Karpas-422 (cell line): ENCODE data around the gene MBP. TPM values are rescaled to one million over a fixed set of nuclear protein-coding genes. Genes with fewer than 3 reads are reported as not detected.

Experiments used
- DNase-seq: peaks from one replicate; pipeline ENCODE4 v3.0.0-alpha.2; 2015
- H2AFZ ChIP-seq: fragments of 200-600 bp; sonication (generic); 2 replicates; pipeline ENCODE4 v1.6.1; 2014; ENCODE audit warnings: antibody characterized with exemption, low read length, mixed read lengths
- H3K27ac ChIP-seq: fragments of 200-600 bp; sonication (generic); 2 replicates; pipeline ENCODE4 v1.5.1; 2014; ENCODE audit warnings: mild to moderate bottlenecking, low read length, moderate library complexity
- H3K27me3 ChIP-seq: fragments of 200-600 bp; sonication (generic); 2 replicates; pipeline ENCODE4 v1.6.1; 2014; ENCODE audit warnings: low read length, mixed read lengths
- H3K36me3 ChIP-seq: fragments of 200-600 bp; sonication (generic); 2 replicates; pipeline ENCODE4 v1.6.1; 2014; ENCODE audit warnings: low read length, mixed read lengths; ENCODE audit not compliant: insufficient read depth
- H3K4me1 ChIP-seq: fragments of 200-600 bp; sonication (generic); 2 replicates; pipeline ENCODE4 v1.6.1; 2014; ENCODE audit warnings: mild to moderate bottlenecking, low read length, mixed read lengths
- H3K4me2 ChIP-seq: fragments of 200-600 bp; sonication (generic); 2 replicates; pipeline ENCODE4 v1.6.1; 2014; ENCODE audit warnings: low read length, low read depth, mild to moderate bottlenecking; ENCODE audit not compliant: poor library complexity, severe bottlenecking
- H3K4me3 ChIP-seq: fragments of 200-600 bp; sonication (generic); 2 replicates; pipeline ENCODE4 v1.5.1; 2014; ENCODE audit warnings: mild to moderate bottlenecking, antibody characterized with exemption, low read length, mixed read lengths
- H3K79me2 ChIP-seq: fragments of 200-600 bp; sonication (generic); 2 replicates; pipeline ENCODE4 v1.6.1; 2014; ENCODE audit warnings: mild to moderate bottlenecking, low read length, mixed read lengths
- H3K9ac ChIP-seq: fragments of 200-600 bp; sonication (generic); 2 replicates; pipeline ENCODE4 v1.6.0; 2014; ENCODE audit warnings: low read length
- H3K9me2 ChIP-seq: fragments of 200-600 bp; sonication (generic), shearing (Covaris generic); replicated peaks from 2 replicates; pipeline ENCODE4 v1.6.0; 2014; ENCODE audit warnings: mild to moderate bottlenecking, low read length, moderate library complexity; ENCODE audit not compliant: insufficient read depth
- H3K9me3 ChIP-seq: fragments of 300-700, 200-600 bp; sonication (generic); 2 replicates; pipeline ENCODE4 v1.6.1; 2014; ENCODE audit warnings: low read length, mixed read lengths
- H4K20me1 ChIP-seq: fragments of 200-600 bp; sonication (generic); 2 replicates; pipeline ENCODE4 v1.6.1; 2014; ENCODE audit warnings: mild to moderate bottlenecking, antibody characterized with exemption, low read length, low read depth; ENCODE audit not compliant: insufficient read depth
- total RNA-seq: library from RNA; depleted of rRNA; stranded (reverse); fragments of >200 nt; shearing (Covaris generic); gene quantifications from 2 replicates; pipeline ENCODE4 v1.2.3, GENCODE V29; 2014; ENCODE audit warnings: low replicate concordance

The MBP gene
- total RNA-seq, 1 experiment from 2014 or later: 67.8 TPM

DNA sequence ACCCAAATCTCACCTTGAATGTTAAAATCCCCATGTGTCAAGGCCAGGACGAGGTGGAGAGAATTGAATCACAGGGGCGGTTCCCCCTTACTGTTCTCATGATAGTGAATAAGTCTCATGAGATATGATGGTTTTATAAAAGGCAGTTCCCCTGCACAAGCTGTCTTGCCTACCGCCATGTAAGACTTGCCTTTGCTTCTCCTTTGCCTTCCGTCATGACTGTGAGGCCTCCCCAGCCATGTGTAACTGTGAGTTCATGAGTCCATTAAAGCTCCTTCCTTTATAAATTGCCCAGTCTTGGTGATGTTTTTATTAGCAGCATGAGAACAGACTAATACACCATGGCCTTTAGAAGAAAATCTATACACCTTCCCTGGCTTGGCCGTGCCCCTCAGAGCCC, 7.4 kb upstream of the MBP start:
- Histone ChIP-seq H3K27me3 (no peaks in the 10 kb centered on the region; the same call in 1 of the 2 replicates), H3K4me1 (peaks cover 30% of the 10 kb centered on the region), H3K4me3 (no peak overlapping the region), H3K9ac (no peak overlapping the region), H3K9me2 (no peaks in the 10 kb centered on the region), H3K36me3 (no peaks in the 10 kb centered on the region), H3K27ac (no peak overlapping the region), H4K20me1 (no peaks in the 10 kb centered on the region), H3K79me2 (no peaks in the 10 kb centered on the region), H3K4me2 (no peak overlapping the region), H2AFZ (no peak overlapping the region), H3K9me3 (peaks cover 16% of the 10 kb centered on the region; the same call in 1 of the 2 replicates)
- no peak for DNase-seq

DNA sequence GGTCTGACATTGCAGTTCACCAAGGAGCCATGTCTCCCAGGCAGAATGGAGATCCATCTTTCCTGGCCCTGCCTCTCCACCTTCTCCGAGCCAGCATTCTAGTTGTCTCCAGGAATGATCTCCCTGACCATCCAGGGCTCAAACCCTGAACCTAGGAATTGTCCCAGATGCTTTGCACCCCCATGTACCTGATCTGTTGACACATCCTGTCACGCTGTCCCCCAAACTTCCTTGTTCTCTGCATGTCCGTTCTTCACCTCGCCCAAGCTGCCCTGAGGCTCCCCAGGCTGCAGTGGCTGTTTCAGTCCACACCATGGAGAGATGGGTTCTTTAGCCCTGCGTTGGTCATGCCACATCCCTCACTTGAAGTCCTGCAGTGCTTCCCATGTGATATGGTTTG, 7.0 kb upstream of the MBP start:
- H3K9me3 ChIP-seq: peaks cover 15% of the 10 kb centered on the region; the same call in 1 of the 2 replicates
- H4K20me1 ChIP-seq: no peaks in the 10 kb centered on the region

DNA sequence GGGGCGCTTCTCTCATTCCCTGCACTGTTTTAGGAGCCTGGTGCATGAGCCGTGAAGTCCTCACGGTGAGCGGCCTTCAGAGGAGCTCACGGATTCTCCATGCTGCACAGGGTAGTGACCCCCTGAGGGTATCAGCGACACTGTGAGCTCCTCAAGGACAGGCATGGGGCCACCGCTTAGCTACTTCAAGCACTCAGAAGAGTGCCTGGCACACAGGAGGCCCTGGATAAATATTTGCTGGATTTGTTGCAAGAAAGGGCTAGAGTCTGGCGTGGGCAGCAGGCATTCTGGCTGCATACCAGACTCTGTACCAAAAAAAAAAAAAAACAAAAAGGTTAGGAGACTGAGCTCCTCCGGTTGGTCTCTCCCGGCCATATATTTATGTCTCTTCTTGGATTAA, 5.7 kb upstream of the MBP start:
- H3K4me1 ChIP-seq: peaks cover 41% of the 10 kb centered on the region
- no peaks in the 10 kb centered on the region for H4K20me1 ChIP-seq
- H3K9ac ChIP-seq: no peak overlapping the region
- H3K27me3 ChIP-seq: no peaks in the 10 kb centered on the region
- H3K9me2 ChIP-seq: no peaks in the 10 kb centered on the region
- no peak overlapping the region for H3K4me3 ChIP-seq
- no peaks in the 10 kb centered on the region for H3K79me2 ChIP-seq
- no peak for DNase-seq
- no peak overlapping the region for H3K4me2 ChIP-seq
- no peak overlapping the region for H2AFZ ChIP-seq
- H3K27ac ChIP-seq: no peak overlapping the region
- no peaks in the 10 kb centered on the region for H3K36me3 ChIP-seq
- H3K9me3 ChIP-seq: peaks cover 3% of the 10 kb centered on the region; the same call in 1 of the 2 replicates

More for the DNA sequence above, 7.0 kb upstream of the MBP start:
- Histone ChIP-seq H3K4me3 (no peak overlapping the region), H3K36me3 (no peaks in the 10 kb centered on the region), H3K27ac (no peak overlapping the region), H3K9ac (no peak overlapping the region), H2AFZ (no peak overlapping the region), H3K4me1 (peaks cover 30% of the 10 kb centered on the region), H3K9me2 (no peaks in the 10 kb centered on the region), H3K4me2 (no peak overlapping the region), H3K79me2 (no peaks in the 10 kb centered on the region), H3K27me3 (no peaks in the 10 kb centered on the region; the same call in 1 of the 2 replicates)
- no peak for DNase-seq

DNA sequence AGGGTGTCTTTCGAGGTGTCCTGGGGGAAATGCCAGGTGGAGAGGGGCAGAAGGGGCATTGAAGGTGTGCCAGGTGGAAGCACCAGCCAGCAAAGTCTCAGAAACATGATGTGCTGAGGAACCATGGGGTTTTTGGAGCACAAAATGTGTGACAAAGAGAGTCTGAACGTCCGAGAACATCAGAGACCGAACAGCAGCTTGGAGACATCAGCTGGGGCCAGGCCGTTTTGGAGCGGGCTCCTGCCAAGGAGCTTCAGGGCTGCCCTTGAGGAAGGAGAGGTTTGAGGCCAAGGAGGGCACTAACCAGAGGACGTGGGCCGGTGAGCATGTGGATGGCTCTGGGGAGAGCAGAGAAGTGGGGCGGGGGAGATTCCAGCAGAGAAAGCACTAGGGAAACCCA, 5.3 kb upstream of the MBP start:
- H3K9me3 ChIP-seq: no peaks in the 10 kb centered on the region; the same call in 1 of the 2 replicates

DNA sequence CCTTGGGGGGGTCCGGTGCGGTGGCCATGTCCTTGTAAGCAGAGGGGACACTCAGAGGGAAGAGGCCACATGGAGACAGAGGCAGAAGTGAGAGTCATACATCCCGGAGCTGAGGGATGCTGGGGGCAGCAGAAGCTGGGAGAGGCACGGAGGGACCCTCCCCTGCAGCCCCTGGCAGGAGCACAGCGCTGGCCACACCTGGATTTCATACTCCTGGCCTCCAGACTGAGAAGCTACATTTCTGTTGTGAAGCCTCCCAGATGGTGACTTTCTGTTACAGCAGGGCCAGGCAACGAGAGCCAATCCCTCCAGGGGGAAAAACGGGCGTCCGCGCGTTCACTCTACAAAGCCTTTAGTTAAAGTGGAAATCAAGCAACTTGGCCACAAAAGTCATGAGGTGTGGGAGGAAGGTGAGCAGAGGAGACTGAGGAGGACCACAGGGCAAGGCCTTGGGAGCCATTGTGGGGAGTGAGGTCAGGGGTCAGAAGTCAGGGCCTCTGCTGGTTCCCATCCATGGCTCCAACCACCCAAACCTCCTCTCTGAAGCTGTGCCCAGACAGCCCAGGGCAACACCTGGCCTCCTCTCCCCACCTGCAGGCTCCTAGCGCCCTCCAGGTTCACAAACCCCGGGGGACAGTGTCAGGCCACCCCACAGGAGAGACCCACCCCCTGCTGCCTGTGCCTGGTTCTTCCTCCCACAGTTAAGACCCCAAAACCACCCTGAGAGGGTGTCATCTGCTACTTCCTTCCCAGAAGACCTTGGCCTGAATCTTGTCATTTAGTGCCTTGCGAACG, 4.5 kb upstream of the MBP start:
- Histone ChIP-seq H3K4me1 (peaks cover 47% of the 10 kb centered on the region), H3K27ac (no peak overlapping the region), H3K9ac (no peak overlapping the region), H3K4me3 (no peak overlapping the region), H3K9me2 (no peaks in the 10 kb centered on the region), H3K36me3 (no peaks in the 10 kb centered on the region), H3K27me3 (no peaks in the 10 kb centered on the region), H3K9me3 (no peaks in the 10 kb centered on the region), H3K4me2 (no peak overlapping the region), H2AFZ (no peak overlapping the region), H4K20me1 (no peaks in the 10 kb centered on the region), H3K79me2 (no peaks in the 10 kb centered on the region)
- DNase-seq: no peak

More for the DNA sequence above, 5.3 kb upstream of the MBP start:
- Histone ChIP-seq H3K4me1 (peaks cover 45% of the 10 kb centered on the region), H2AFZ (no peak overlapping the region), H4K20me1 (no peaks in the 10 kb centered on the region), H3K9ac (no peak overlapping the region), H3K4me2 (no peak overlapping the region), H3K79me2 (no peaks in the 10 kb centered on the region), H3K27ac (no peak overlapping the region), H3K27me3 (no peaks in the 10 kb centered on the region), H3K9me2 (no peaks in the 10 kb centered on the region), H3K4me3 (no peak overlapping the region), H3K36me3 (no peaks in the 10 kb centered on the region)
- no peak for DNase-seq

DNA sequence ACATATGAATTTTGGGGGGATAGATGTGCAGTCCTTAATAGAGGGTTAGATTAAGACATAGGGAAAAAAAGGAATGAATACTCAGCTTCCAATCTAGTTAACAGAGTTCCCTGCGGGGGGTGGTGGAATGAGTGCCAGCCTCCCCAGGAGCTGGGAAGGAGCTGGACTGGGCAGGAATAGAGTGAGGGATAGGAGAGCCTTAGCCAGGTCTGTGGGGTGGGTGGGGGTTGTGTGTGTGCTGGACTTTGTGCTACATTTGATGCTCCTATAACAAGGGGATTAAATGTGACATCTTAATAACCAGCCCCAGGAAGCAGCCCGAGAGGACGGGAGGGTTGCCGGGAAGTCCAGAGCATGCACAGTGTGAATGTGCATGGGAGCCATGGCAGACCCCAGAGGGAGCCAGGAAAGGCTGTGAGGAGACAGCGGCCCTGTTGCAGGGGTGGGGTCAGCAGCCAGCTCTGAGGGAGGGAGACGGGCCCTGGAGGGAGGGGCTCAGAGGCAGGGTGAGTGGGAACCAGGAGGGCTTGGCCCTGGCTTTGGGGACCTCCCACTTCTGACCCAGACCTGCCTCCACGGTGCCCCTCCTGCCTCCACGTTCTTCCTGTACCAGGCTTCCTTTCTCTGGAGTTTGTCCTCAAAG, 3.6 kb upstream of the MBP start:
- Histone ChIP-seq H3K9ac (no peak overlapping the region), H3K4me3 (no peak overlapping the region), H3K9me2 (no peaks in the 10 kb centered on the region), H4K20me1 (no peaks in the 10 kb centered on the region), H3K79me2 (peaks cover 7% of the 10 kb centered on the region), H2AFZ (no peak overlapping the region), H3K4me1 (peaks cover 49% of the 10 kb centered on the region), H3K27me3 (no peaks in the 10 kb centered on the region), H3K27ac (no peak overlapping the region), H3K9me3 (no peaks in the 10 kb centered on the region), H3K4me2 (no peak overlapping the region), H3K36me3 (no peaks in the 10 kb centered on the region)
- no peak for DNase-seq

DNA sequence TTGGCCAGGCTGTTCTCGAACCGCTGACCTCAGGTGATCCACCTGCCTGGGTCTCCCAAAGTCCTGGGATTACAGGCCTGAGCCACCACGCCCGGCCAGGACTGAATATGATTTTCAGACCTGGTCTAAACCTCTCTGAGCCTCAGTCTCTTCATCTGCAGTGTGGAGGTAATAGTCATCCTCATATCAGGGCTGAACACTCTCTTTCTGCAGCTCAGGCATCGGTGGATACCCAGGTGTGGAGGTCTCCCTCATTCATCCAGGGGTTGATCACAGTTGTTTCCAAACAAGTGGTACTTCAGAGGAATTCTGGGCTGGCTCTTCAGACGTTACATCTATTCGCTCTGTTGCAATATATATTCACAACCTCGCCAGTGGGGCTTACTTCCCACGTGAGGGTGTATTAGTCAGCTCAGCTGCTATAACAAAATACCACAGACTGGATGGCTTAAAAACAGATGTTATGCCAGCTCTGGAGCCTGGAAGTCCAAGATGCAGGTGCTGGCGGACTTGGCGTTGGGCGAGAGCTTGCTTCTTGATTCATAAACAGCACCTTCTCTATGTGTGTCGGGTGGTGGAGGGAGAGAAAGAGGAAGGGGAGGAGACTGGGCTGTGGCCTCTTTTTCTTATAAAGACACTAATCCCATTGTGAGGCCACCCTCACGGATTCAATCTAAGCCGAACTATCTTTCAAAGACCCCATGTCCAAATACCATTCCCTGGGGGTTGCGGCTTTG, 2.9 kb upstream of the MBP start:
- no peaks in the 10 kb centered on the region for H3K27me3 ChIP-seq
- H3K9me3 ChIP-seq: no peaks in the 10 kb centered on the region
- no peak overlapping the region for H2AFZ ChIP-seq
- H3K36me3 ChIP-seq: no peaks in the 10 kb centered on the region
- DNase-seq: no peak
- H3K4me1 ChIP-seq: peaks cover 48% of the 10 kb centered on the region
- H3K79me2 ChIP-seq: peaks cover 14% of the 10 kb centered on the region
- no peak overlapping the region for H3K9ac ChIP-seq
- no peak overlapping the region for H3K4me2 ChIP-seq
- H4K20me1 ChIP-seq: no peaks in the 10 kb centered on the region
- H3K9me2 ChIP-seq: no peaks in the 10 kb centered on the region
- no peak overlapping the region for H3K27ac ChIP-seq
- H3K4me3 ChIP-seq: no peak overlapping the region

DNA sequence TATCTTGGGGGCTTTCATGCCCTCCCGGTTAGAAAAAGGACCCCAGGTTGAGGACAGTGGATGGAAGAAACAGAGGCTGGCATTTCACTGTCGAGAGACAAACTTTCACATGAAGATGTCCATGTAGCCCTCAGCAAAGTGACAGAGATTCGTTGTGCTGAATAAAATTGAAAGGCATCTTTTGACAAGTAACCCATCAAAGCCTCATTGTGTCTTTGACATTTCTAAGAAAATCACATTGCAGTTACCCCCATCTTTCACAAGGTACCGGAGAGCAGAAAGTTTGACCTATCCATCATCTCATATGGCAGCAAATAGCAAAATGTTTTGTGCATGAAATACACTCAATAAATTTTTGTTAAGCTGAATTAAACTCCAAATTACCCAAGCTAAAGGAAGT, 2.0 kb upstream of the MBP start:
- no peaks in the 10 kb centered on the region for H3K9me2 ChIP-seq
- peaks cover 22% of the 10 kb centered on the region for H3K79me2 ChIP-seq
- no peak for DNase-seq
- no peaks in the 10 kb centered on the region for H3K27me3 ChIP-seq
- no peak overlapping the region for H3K9ac ChIP-seq
- H3K9me3 ChIP-seq: no peaks in the 10 kb centered on the region
- H3K36me3 ChIP-seq: no peaks in the 10 kb centered on the region
- no peaks in the 10 kb centered on the region for H4K20me1 ChIP-seq
- H2AFZ ChIP-seq: no peak overlapping the region
- no peak overlapping the region for H3K4me3 ChIP-seq
- H3K4me1 ChIP-seq: peaks cover 48% of the 10 kb centered on the region
- no peak overlapping the region for H3K4me2 ChIP-seq
- H3K27ac ChIP-seq: no peak overlapping the region
